GM23338 (cell line): ENCODE measurements around the gene DVL2. TPM values are rescaled to one million over a fixed set of nuclear protein-coding genes. Genes with fewer than 3 reads are reported as not detected.

Experiments
- ATAC-seq: fragments of 200-7000 bp; cut with Tn5 transposase; 3 replicates; pipeline ENCODE4 v1.9.1; 2020
- DNase-seq: peaks from one replicate; pipeline ENCODE4 v3.0.0-alpha.2; 2015; ENCODE audit warnings: low spot score
- H2AFZ ChIP-seq: fragments of 200-600 bp; sonication (generic); 2 replicates; pipeline ENCODE4 v1.8.0; 2016; ENCODE audit warnings: antibody characterized with exemption, mild to moderate bottlenecking, moderate library complexity
- H3F3A ChIP-seq: fragments of 200-600 bp; sonication (generic); replicated peaks from 2 replicates; pipeline ENCODE4 v1.8.0; 2017; ENCODE audit warnings: antibody characterized with exemption, mixed run types, low read depth
- H3K27ac ChIP-seq: fragments of 200-600 bp; sonication (generic); 2 replicates; pipeline ENCODE4 v1.6.1; 2016; ENCODE audit warnings: low read depth
- H3K27me3 ChIP-seq: fragments of 200-600 bp; sonication (generic); 2 replicates; pipeline ENCODE4 v1.8.0; 2016; ENCODE audit warnings: mild to moderate bottlenecking, mixed run types, moderate library complexity; ENCODE audit not compliant: insufficient read depth
- H3K36me3 ChIP-seq: fragments of 200-600 bp; sonication (generic); 2 replicates; pipeline ENCODE4 v1.8.0; 2016; ENCODE audit warnings: mild to moderate bottlenecking; ENCODE audit not compliant: insufficient read depth
- H3K4me1 ChIP-seq: fragments of 200-600 bp; sonication (generic); 2 replicates; pipeline ENCODE4 v1.8.0; 2016; ENCODE audit warnings: mild to moderate bottlenecking, moderate library complexity; ENCODE audit not compliant: insufficient read depth
- H3K4me2 ChIP-seq: fragments of 200-600 bp; sonication (generic); 2 replicates; pipeline ENCODE4 v1.7.1; 2017; ENCODE audit warnings: mixed run types
- H3K4me3 ChIP-seq: fragments of 200-600 bp; sonication (generic); 2 replicates; pipeline ENCODE4 v1.6.1; 2016; ENCODE audit warnings: mixed run types
- H3K79me2 ChIP-seq: fragments of 200-600 bp; sonication (generic); replicated peaks from 2 replicates; pipeline ENCODE4 v1.8.0; 2017; ENCODE audit warnings: mild to moderate bottlenecking; ENCODE audit not compliant: insufficient read depth
- H3K9me2 ChIP-seq: fragments of 200-600 bp; sonication (generic); 2 replicates; pipeline ENCODE4 v1.8.0; 2017; ENCODE audit not compliant: insufficient read depth
- H4K20me1 ChIP-seq: fragments of 200-600 bp; sonication (generic); replicated peaks from 2 replicates; pipeline ENCODE4 v1.8.0; 2017; ENCODE audit warnings: mild to moderate bottlenecking; ENCODE audit not compliant: insufficient read depth
- H3K27ac Mint-ChIP-seq: 2 replicates; pipeline ENCODE4 v1.8.0; 2020; ENCODE audit warnings: inconsistent platforms, mild to moderate bottlenecking, moderate library complexity, mixed read lengths
- H3K27me3 Mint-ChIP-seq: 3 replicates; pipeline ENCODE4 v1.8.0; 2022; ENCODE audit warnings: low read depth, mild to moderate bottlenecking, moderate library complexity, mixed read lengths, inconsistent platforms; ENCODE audit not compliant: insufficient read depth, poor library complexity
- H3K36me3 Mint-ChIP-seq: 3 replicates; pipeline ENCODE4 v1.8.0; 2021; ENCODE audit warnings: low read depth, mild to moderate bottlenecking, inconsistent platforms, moderate library complexity, mixed read lengths
- H3K4me1 Mint-ChIP-seq: 3 replicates; pipeline ENCODE4 v1.8.0; 2020; ENCODE audit warnings: mild to moderate bottlenecking, inconsistent platforms, mixed read lengths
- H3K4me3 Mint-ChIP-seq: 3 replicates; pipeline ENCODE4 v1.8.0; 2021; ENCODE audit warnings: moderate library complexity, mild to moderate bottlenecking, inconsistent platforms, mixed read lengths
- H3K9me3 Mint-ChIP-seq: 3 replicates; pipeline ENCODE4 v1.8.0; 2020; ENCODE audit warnings: moderate library complexity, mild to moderate bottlenecking, inconsistent platforms, mixed read lengths
- CREB1 ChIP-seq: fragments of 250-450 bp; sonication (Bioruptor Pico); IDR thresholded peaks from 2 replicates; pipeline ENCODE4 v1.5.0; 2020; ENCODE audit warnings: low read depth, mild to moderate bottlenecking, moderate library complexity
- CTCF ChIP-seq, 2 experiments: fragments of 200-600 bp in 1 of 2; sonication (generic) in 1 of 2; conservative IDR thresholded peaks; 2 replicates each; pipeline versions ENCODE4 v1.5.1 to v1.6.1; 2016 to 2017; ENCODE audit warnings: antibody characterized with exemption in 2 of 2, low read depth in 2 of 2, mild to moderate bottlenecking in 2 of 2, moderate library complexity in 1 of 2
- ETS1 ChIP-seq: IDR thresholded peaks from 2 replicates; pipeline ENCODE4 v1.6.1; 2016; ENCODE audit warnings: antibody characterized with exemption
- EZH2 ChIP-seq: fragments of 200-600 bp; sonication (generic); IDR thresholded peaks from one replicate; pipeline ENCODE4 v1.8.0; 2017; ENCODE audit warnings: antibody characterized with exemption, mild to moderate bottlenecking, low read depth; ENCODE audit not compliant: unreplicated experiment
- EZH2phosphoT487 ChIP-seq: fragments of 200-600 bp; sonication (generic); IDR thresholded peaks from one replicate; pipeline ENCODE4 v1.8.1; 2018; ENCODE audit warnings: antibody characterized with exemption; ENCODE audit not compliant: unreplicated experiment
- JUNB ChIP-seq: IDR thresholded peaks from one replicate; pipeline ENCODE4 v1.6.1; 2016; ENCODE audit warnings: antibody characterized with exemption; ENCODE audit not compliant: unreplicated experiment
- NANOG ChIP-seq: IDR thresholded peaks from 2 replicates; pipeline ENCODE4 v1.6.1; 2016; ENCODE audit warnings: antibody characterized with exemption, borderline replicate concordance
- POLR2AphosphoS5 ChIP-seq: IDR thresholded peaks from 2 replicates; pipeline ENCODE4 v1.6.1; 2016; ENCODE audit warnings: antibody characterized with exemption, low read depth
- REST ChIP-seq: IDR thresholded peaks from one replicate; pipeline ENCODE4 v1.6.1; 2018; ENCODE audit warnings: antibody characterized with exemption; ENCODE audit not compliant: unreplicated experiment
- STAT1 ChIP-seq: IDR thresholded peaks from one replicate; pipeline ENCODE4 v1.6.1; 2016; ENCODE audit warnings: antibody characterized with exemption; ENCODE audit not compliant: unreplicated experiment
- ZNF114 ChIP-seq: fragments of 250-450 bp; sonication (Bioruptor Pico); IDR thresholded peaks from 2 replicates; pipeline ENCODE4 v1.5.0; 2020; ENCODE audit warnings: mild to moderate bottlenecking, moderate library complexity
- ZNF331 ChIP-seq: fragments of 250-450 bp; sonication (Bioruptor Pico); IDR thresholded peaks from 2 replicates; pipeline ENCODE4 v1.5.0; 2020; ENCODE audit warnings: low read depth, mild to moderate bottlenecking, moderate library complexity
- ZNF462 ChIP-seq: fragments of 250-450 bp; sonication (Bioruptor Pico); IDR thresholded peaks from 2 replicates; pipeline ENCODE4 v1.5.0; 2020; ENCODE audit warnings: mild to moderate bottlenecking, moderate library complexity
- polyA plus RNA-seq: library from polyadenylated mRNA; unstranded; fragments of >200 nt; fragmentation: Nextera tagmentation; extraction: Ambion mirVana; gene quantifications from 2 replicates; pipeline ENCODE4 v1.2.1, GENCODE V29; 2016
- total RNA-seq: library from RNA; depleted of rRNA; stranded (reverse); fragments of >200 nt; shearing (Covaris generic); gene quantifications from 2 replicates; pipeline ENCODE4 v1.2.3, GENCODE V29; 2014

The DVL2 gene
- total and polyA plus RNA-seq, 2 experiments from 2014 or later = 19.7 to 80.6 TPM

GRCh38 chr17:7240375-7240774 is 6.1 kb upstream of the DVL2 start:
- Histone ChIP-seq H3K4me1 (peaks cover 19% of the 10 kb centered on the region), H3K36me3 (peaks cover 17% of the 10 kb centered on the region), H3K27me3 (no peaks in the 10 kb centered on the region), H3K27ac (0 out of 2 replicates have a peak overlapping the region, but pooled peaks have one; percentile 93), H3F3A (peaks cover 41% of the 10 kb centered on the region), H3K4me3 (peak overlapping the region; percentile 78; the same call in 1 of the 2 replicates), H3K4me2 (no peak overlapping the region; the same call in 1 of the 2 replicates), H2AFZ (no peak overlapping the region), H3K79me2 (peaks cover 43% of the 10 kb centered on the region), H4K20me1 (peaks cover 16% of the 10 kb centered on the region), H3K9me2 (no peaks in the 10 kb centered on the region)
- TF ChIP-seq CTCF (conservative IDR thresholded peaks at IDR 0.05; ENCODE audit: low read depth in 2 of 2) (no peak), EZH2phosphoT487 (no peak), NANOG (no peak), REST (no peak), ZNF462 (CRISPR knock-in tag) (no peak), ETS1 (no peak), STAT1 (no peak), ZNF114 (CRISPR knock-in tag) (no peak), JUNB (no peak), EZH2 (no peak), ZNF331 (CRISPR knock-in tag) (no peak), POLR2AphosphoS5 (no peak), CREB1 (CRISPR knock-in tag) (no peak)
- DNase-seq (no peak), ATAC-seq (no peak)
- Mint-ChIP-seq H3K27me3 (peaks cover 33% of the 10 kb centered on the region), H3K9me3 (no peaks in the 10 kb centered on the region; the same call in none of the 3 replicates), H3K4me3 (peak overlapping the region; percentile 87), H3K4me1 (peaks cover 37% of the 10 kb centered on the region), H3K27ac (peak overlapping the region; percentile 76), H3K36me3 (peaks cover 54% of the 10 kb centered on the region)
